HEK293 (cell line): Measurements from ENCODE around the gene ZSWIM4.
A peak's percentile ranks its signal among the peaks of the same experiment; 100 is the strongest.

Experiments
- GFI1B ChIP-seq: fragments of 450-650 bp; formaldehyde crosslinking; IDR thresholded peaks from 2 replicates; pipeline ENCODE4 v1.5.1; 2016; ENCODE audit warnings: missing biosample characterization, missing genetic modification characterization
- GLI4 ChIP-seq: fragments of 450-650 bp; formaldehyde crosslinking; IDR thresholded peaks from 2 replicates; pipeline ENCODE4 v1.5.1; 2016; ENCODE audit warnings: missing biosample characterization, missing genetic modification characterization
- GLIS2 ChIP-seq: fragments of 450-650 bp; formaldehyde crosslinking; IDR thresholded peaks from 2 replicates; pipeline ENCODE4 v1.5.1; 2016; ENCODE audit warnings: missing biosample characterization, missing genetic modification characterization
- SCRT2 ChIP-seq: fragments of 450-650 bp; formaldehyde crosslinking; IDR thresholded peaks from 2 replicates; pipeline ENCODE4 v1.5.1; 2016; ENCODE audit warnings: missing biosample characterization, missing genetic modification characterization
- SP7 ChIP-seq: fragments of 450-650 bp; formaldehyde crosslinking; IDR thresholded peaks from 2 replicates; pipeline ENCODE4 v1.5.1; 2016; ENCODE audit warnings: missing biosample characterization, missing genetic modification characterization
- TSHZ1 ChIP-seq: fragments of 450-650 bp; formaldehyde crosslinking; IDR thresholded peaks from 2 replicates; pipeline ENCODE4 v1.5.1; 2016; ENCODE audit warnings: missing biosample characterization, missing genetic modification characterization, borderline replicate concordance
- YY2 ChIP-seq: fragments of 450-650 bp; formaldehyde crosslinking; IDR thresholded peaks from 2 replicates; pipeline ENCODE4 v1.5.1; 2016; ENCODE audit warnings: missing biosample characterization, missing genetic modification characterization
- ZBTB11 ChIP-seq: fragments of 450-650 bp; formaldehyde crosslinking; conservative IDR thresholded peaks from 2 replicates; pipeline ENCODE4 v1.5.1; 2016; ENCODE audit warnings: low read depth, missing biosample characterization, missing genetic modification characterization
- ZBTB44 ChIP-seq: fragments of 450-650 bp; IDR thresholded peaks from 2 replicates; pipeline ENCODE4 v1.5.1; 2018; ENCODE audit warnings: missing biosample characterization, mild to moderate bottlenecking, missing genetic modification characterization
- ZBTB6 ChIP-seq: fragments of 450-650 bp; formaldehyde crosslinking; IDR thresholded peaks from 2 replicates; pipeline ENCODE4 v1.5.1; 2017; ENCODE audit warnings: missing biosample characterization, missing genetic modification characterization
- ZFP69B ChIP-seq: fragments of 450-650 bp; formaldehyde crosslinking; IDR thresholded peaks from 2 replicates; pipeline ENCODE4 v1.5.1; 2016; ENCODE audit warnings: missing biosample characterization, missing genetic modification characterization
- ZNF16 ChIP-seq: fragments of 450-650 bp; formaldehyde crosslinking; IDR thresholded peaks from 2 replicates; pipeline ENCODE4 v1.5.1; 2016; ENCODE audit warnings: low read depth, missing biosample characterization, missing genetic modification characterization
- ZNF311 ChIP-seq: fragments of 450-650 bp; formaldehyde crosslinking; IDR thresholded peaks from 2 replicates; pipeline ENCODE4 v1.5.1; 2017; ENCODE audit warnings: missing biosample characterization, missing genetic modification characterization, borderline replicate concordance
- ZNF335 ChIP-seq: fragments of 450-650 bp; formaldehyde crosslinking; conservative IDR thresholded peaks from 2 replicates; pipeline ENCODE4 v1.5.1; 2016; ENCODE audit warnings: missing biosample characterization, missing genetic modification characterization
- ZNF416 ChIP-seq: fragments of 450-650 bp; formaldehyde crosslinking; IDR thresholded peaks from 2 replicates; pipeline ENCODE4 v1.5.1; 2016; ENCODE audit warnings: missing biosample characterization, missing genetic modification characterization
- ZNF449 ChIP-seq: fragments of 450-650 bp; formaldehyde crosslinking; IDR thresholded peaks from 2 replicates; pipeline ENCODE4 v1.5.1; 2017; ENCODE audit warnings: missing biosample characterization, mild to moderate bottlenecking, missing genetic modification characterization, moderate library complexity
- ZNF48 ChIP-seq: fragments of 450-650 bp; formaldehyde crosslinking; IDR thresholded peaks from 2 replicates; pipeline ENCODE4 v1.5.1; 2016; ENCODE audit warnings: missing biosample characterization, missing genetic modification characterization
- ZNF549 ChIP-seq: fragments of 450-650 bp; IDR thresholded peaks from 2 replicates; pipeline ENCODE4 v1.5.1; 2018; ENCODE audit warnings: missing biosample characterization, missing genetic modification characterization, mild to moderate bottlenecking, inconsistent platforms, moderate library complexity
- ZNF560 ChIP-seq: fragments of 450-650 bp; formaldehyde crosslinking; IDR thresholded peaks from 2 replicates; pipeline ENCODE4 v1.5.1; 2017; ENCODE audit warnings: missing biosample characterization, missing genetic modification characterization, borderline replicate concordance
- ZNF600 ChIP-seq: fragments of 450-650 bp; formaldehyde crosslinking; IDR thresholded peaks from 2 replicates; pipeline ENCODE4 v1.5.1; 2016; ENCODE audit warnings: missing biosample characterization, missing genetic modification characterization
- ZNF639 ChIP-seq: fragments of 450-650 bp; formaldehyde crosslinking; IDR thresholded peaks from 2 replicates; pipeline ENCODE4 v1.5.1; 2016; ENCODE audit warnings: missing biosample characterization, missing genetic modification characterization
- ZNF654 ChIP-seq: fragments of 450-650 bp; formaldehyde crosslinking; IDR thresholded peaks from 2 replicates; pipeline ENCODE4 v1.5.1; 2016; ENCODE audit warnings: low read depth, missing biosample characterization, missing genetic modification characterization
- ZNF664 ChIP-seq: fragments of 450-650 bp; formaldehyde crosslinking; IDR thresholded peaks from 2 replicates; pipeline ENCODE4 v1.5.1; 2016; ENCODE audit warnings: missing biosample characterization, missing genetic modification characterization
- ZNF701 ChIP-seq: fragments of 450-650 bp; formaldehyde crosslinking; IDR thresholded peaks from 2 replicates; pipeline ENCODE4 v1.5.1; 2016; ENCODE audit warnings: missing biosample characterization, missing genetic modification characterization
- ZSCAN5A ChIP-seq: fragments of 450-650 bp; formaldehyde crosslinking; IDR thresholded peaks from 2 replicates; pipeline ENCODE4 v1.5.1; 2016; ENCODE audit warnings: missing biosample characterization, missing genetic modification characterization
- ZXDB ChIP-seq: fragments of 450-650 bp; formaldehyde crosslinking; IDR thresholded peaks from 2 replicates; pipeline ENCODE4 v1.5.1; 2016; ENCODE audit warnings: missing biosample characterization, missing genetic modification characterization

Gene ZSWIM4

GRCh38 chr19:13765395-13766094 lies 29.7 kb upstream of the ZSWIM4 start (continued):
- TF ChIP-seq ZSCAN5A (tag by site-specific recombination) (no peak), YY2 (no peak), ZNF416 (tag by site-specific recombination) (no peak), ZNF16 (no peak), TSHZ1 (tag by site-specific recombination) (no peak), ZNF600 (peak; percentile 54; the same call in 1 of the 2 replicates), GFI1B (tag by site-specific recombination) (no peak), GLIS2 (tag by site-specific recombination) (no peak), ZFP69B (tag by site-specific recombination) (0 out of 2 replicates have a peak, but pooled peaks have one; percentile 3), ZNF654 (tag by site-specific recombination) (no peak), ZXDB (0 out of 2 replicates have a peak, but pooled peaks have one; percentile 29), ZNF549 (tag by site-specific recombination) (no peak), ZNF335 (peak; percentile 67; the same call in 1 of the 2 replicates), SP7 (tag by site-specific recombination) (no peak), ZBTB6 (tag by site-specific recombination) (no peak), ZNF701 (no peak), ZNF664 (no peak), SCRT2 (tag by site-specific recombination) (no peak), ZNF48 (tag by site-specific recombination) (no peak), ZNF449 (tag by site-specific recombination) (no peak), ZBTB11 (tag by site-specific recombination) (no peak), ZNF639 (tag by site-specific recombination) (no peak), ZBTB44 (tag by site-specific recombination) (no peak), ZNF560 (tag by site-specific recombination) (no peak), GLI4 (no peak), ZNF311 (tag by site-specific recombination) (no peak)
